Measurements from ENCODE around the gene ISY1.

ISY1 gene

GRCh38 chr3:129160891-129161859, at the start of gene ISY1:
ISY1 (minus strand) TSS chr3:129161063; CDS start chr3:129160975, 88 bp downstream.
- Histone ChIP-seq H3K79me2 (ENCODE audit: control insufficient read depth, low read length) (peaks cover 26% of the 10 kb centered on the region), H3K4me1 (ENCODE audit: control insufficient read depth, low read length) (peaks cover 29% of the 10 kb centered on the region), H3F3A (ENCODE audit: control insufficient read depth, insufficient read depth) (peaks cover 33% of the 10 kb centered on the region), H3K4me2 (ENCODE audit: low read length) (peak within 1 kb of the TSS; percentile 86), H3K9me3 (ENCODE audit: control insufficient read depth, insufficient read depth, low read length) (no peaks in the 10 kb centered on the region), H3K27ac (ENCODE audit: low read depth, low read length) (peak within 1 kb of the TSS; percentile 92), H3K9me2 (replicated peaks; ENCODE audit: control insufficient read depth, low read length) (no peaks in the 10 kb centered on the region), H3K4me3 (ENCODE audit: low read length) (peak within 1 kb of the TSS; percentile 73), H3K27me3 (ENCODE audit: control insufficient read depth, low read length) (no peaks in the 10 kb centered on the region), H4K20me1 (ENCODE audit: control insufficient read depth, insufficient read depth, low read depth, low read length) (no peaks in the 10 kb centered on the region), H3K36me3 (ENCODE audit: control insufficient read depth, low read length) (peaks cover 42% of the 10 kb centered on the region)
- TF ChIP-seq EZH2phosphoT487 (IDR thresholded peaks at IDR 0.05; ENCODE audit: borderline replicate concordance, low read length) (no peak), CTCF (IDR thresholded peaks at IDR 0.05; ENCODE audit: low read depth, low read length, poor library complexity, severe bottlenecking) (peak; percentile 92)

- no peak overlapping the region for H3K27ac ChIP-seq (ENCODE audit: low read depth, low read length)
- no peak for TF ChIP-seq EZH2phosphoT487 (IDR thresholded peaks at IDR 0.05; ENCODE audit: borderline replicate concordance, low read length)
- no peak for TF ChIP-seq CTCF (IDR thresholded peaks at IDR 0.05; ENCODE audit: low read depth, low read length, poor library complexity, severe bottlenecking)
- no peaks in the 10 kb centered on the region for H3K9me2 ChIP-seq (replicated peaks; ENCODE audit: control insufficient read depth, low read length)
- no peak overlapping the region for H3K4me3 ChIP-seq (ENCODE audit: low read length)
- no peaks in the 10 kb centered on the region; the same call in 1 of the 2 replicates for H3K27me3 ChIP-seq (ENCODE audit: control insufficient read depth, low read length)
- no peak overlapping the region for H3K4me2 ChIP-seq (ENCODE audit: low read length)
- no peaks in the 10 kb centered on the region for H3K9me3 ChIP-seq (ENCODE audit: control insufficient read depth, insufficient read depth, low read length)
- H3K4me1 ChIP-seq (ENCODE audit: control insufficient read depth, low read length), result no peaks in the 10 kb centered on the region
- H3F3A ChIP-seq (ENCODE audit: control insufficient read depth, insufficient read depth), result 0 out of 2 replicates have a peak, but pooled peaks cover 2% of the 10 kb centered on the region
- H4K20me1 ChIP-seq (ENCODE audit: control insufficient read depth, insufficient read depth, low read depth, low read length), result no peaks in the 10 kb centered on the region
- H3K79me2 ChIP-seq (ENCODE audit: control insufficient read depth, low read length), result no peaks in the 10 kb centered on the region
- no peaks in the 10 kb centered on the region for H3K36me3 ChIP-seq (ENCODE audit: control insufficient read depth, low read length)
Observed at GRCh38 chr3:129207479-129207878, 46.6 kb upstream of the ISY1 start.

- no peak overlapping the region for H3K4me3 ChIP-seq (ENCODE audit: low read length)
- 0 out of 2 replicates have a peak, but pooled peaks cover 2% of the 10 kb centered on the region for H3F3A ChIP-seq (ENCODE audit: control insufficient read depth, insufficient read depth)
- no peaks in the 10 kb centered on the region for H4K20me1 ChIP-seq (ENCODE audit: control insufficient read depth, insufficient read depth, low read depth, low read length)
- H3K27ac ChIP-seq (ENCODE audit: low read depth, low read length), result no peak overlapping the region
- H3K4me1 ChIP-seq (ENCODE audit: control insufficient read depth, low read length), result no peaks in the 10 kb centered on the region
- H3K36me3 ChIP-seq (ENCODE audit: control insufficient read depth, low read length), result no peaks in the 10 kb centered on the region
- TF ChIP-seq EZH2phosphoT487 (IDR thresholded peaks at IDR 0.05; ENCODE audit: borderline replicate concordance, low read length) (no peak), CTCF (IDR thresholded peaks at IDR 0.05; ENCODE audit: low read depth, low read length, poor library complexity, severe bottlenecking) (no peak)
- no peaks in the 10 kb centered on the region for H3K79me2 ChIP-seq (ENCODE audit: control insufficient read depth, low read length)
- H3K9me2 ChIP-seq (replicated peaks; ENCODE audit: control insufficient read depth, low read length), result no peaks in the 10 kb centered on the region
- no peaks in the 10 kb centered on the region; the same call in 1 of the 2 replicates for H3K27me3 ChIP-seq (ENCODE audit: control insufficient read depth, low read length)
- no peaks in the 10 kb centered on the region for H3K9me3 ChIP-seq (ENCODE audit: control insufficient read depth, insufficient read depth, low read length)
- H3K4me2 ChIP-seq (ENCODE audit: low read length), result no peak overlapping the region
Observed at GRCh38 chr3:129205109-129205832, 44.4 kb upstream of the ISY1 start.

Measured in DOHH2 (cell line).